Muscle layer of colon (tissue), 2 donors: ENCODE data around the gene FOXO4.
"Not testable (repeated sequence)": the region's sequence is repeated elsewhere in the genome, so short reads cannot be mapped to it uniquely, and the experiment has no call there.

Source experiments
- H3K27ac ChIP-seq: one replicate; pipeline ENCODE4 v1.7.0; 2013; ENCODE audit warnings: low read depth, mild to moderate bottlenecking, low read length, moderate library complexity
- H3K27me3 ChIP-seq, 2 donors: one replicate each; pipeline ENCODE4 v1.7.0; 2013; ENCODE audit warnings: low read length in 2 of 2, mild to moderate bottlenecking in 2 of 2; ENCODE audit not compliant: insufficient read depth in 2 of 2, control insufficient read depth in 1 of 2
- H3K36me3 ChIP-seq: one replicate; pipeline ENCODE4 v1.7.0; 2013; ENCODE audit warnings: mild to moderate bottlenecking, low read length; ENCODE audit not compliant: insufficient read depth
- H3K4me1 ChIP-seq: one replicate; pipeline ENCODE4 v1.7.0; 2013; ENCODE audit warnings: mild to moderate bottlenecking, low read length; ENCODE audit not compliant: insufficient read depth
- H3K4me3 ChIP-seq, 2 donors: one replicate each; pipeline ENCODE4 v1.7.0; 2013; ENCODE audit warnings: low read length in 2 of 2, low read depth in 1 of 2, mild to moderate bottlenecking in 1 of 2, moderate library complexity in 1 of 2
- H3K9ac ChIP-seq: one replicate; pipeline ENCODE4 v1.7.0; 2013; ENCODE audit warnings: low read length
- H3K9me3 ChIP-seq: one replicate; pipeline ENCODE4 v1.7.0; 2013; ENCODE audit warnings: mild to moderate bottlenecking, low read length
- donor health status: abdominal sarcoma.
- donor health status: Adenocarcinoma of cecum.

FOXO4 gene, protein sequence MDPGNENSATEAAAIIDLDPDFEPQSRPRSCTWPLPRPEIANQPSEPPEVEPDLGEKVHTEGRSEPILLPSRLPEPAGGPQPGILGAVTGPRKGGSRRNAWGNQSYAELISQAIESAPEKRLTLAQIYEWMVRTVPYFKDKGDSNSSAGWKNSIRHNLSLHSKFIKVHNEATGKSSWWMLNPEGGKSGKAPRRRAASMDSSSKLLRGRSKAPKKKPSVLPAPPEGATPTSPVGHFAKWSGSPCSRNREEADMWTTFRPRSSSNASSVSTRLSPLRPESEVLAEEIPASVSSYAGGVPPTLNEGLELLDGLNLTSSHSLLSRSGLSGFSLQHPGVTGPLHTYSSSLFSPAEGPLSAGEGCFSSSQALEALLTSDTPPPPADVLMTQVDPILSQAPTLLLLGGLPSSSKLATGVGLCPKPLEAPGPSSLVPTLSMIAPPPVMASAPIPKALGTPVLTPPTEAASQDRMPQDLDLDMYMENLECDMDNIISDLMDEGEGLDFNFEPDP

DNA sequence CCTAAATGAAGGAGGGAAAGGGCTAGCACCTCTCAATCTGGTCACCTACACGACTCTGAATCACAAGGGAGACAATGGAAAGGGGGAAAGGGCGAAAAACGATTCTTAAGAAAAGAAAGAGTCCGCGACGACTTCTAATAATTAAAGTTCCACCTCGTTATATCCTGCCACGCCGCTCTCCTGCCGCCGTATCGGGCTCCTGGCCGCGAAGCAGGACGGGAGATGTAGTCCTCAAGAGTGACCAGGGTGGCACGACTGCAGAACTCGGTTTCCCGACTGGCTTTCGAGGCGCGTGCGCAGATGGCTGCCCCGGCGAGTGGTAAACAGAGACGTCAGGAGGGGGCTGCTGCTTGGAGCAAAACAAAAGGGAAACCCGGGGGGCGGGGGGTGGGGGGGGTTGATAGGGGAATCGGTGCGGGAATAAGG lies at the start of gene FOXO4:
FOXO4 (plus strand) TSS at position 297 of the 426 bp plus-strand sequence. CDS start 678 bp downstream, outside the sequence.
- Histone ChIP-seq H3K9me3 (no peaks in the 10 kb centered on the region), H3K4me3 (peak within 1 kb of the TSS; percentile 53 to 96), H3K9ac (peak within 1 kb of the TSS; percentile 53), H3K4me1 (peaks cover 12% of the 10 kb centered on the region), H3K27ac (peak within 1 kb of the TSS; percentile 56), H3K27me3 (peaks cover under 1 to 5% of the 10 kb centered on the region in 2 donors), H3K36me3 (no peaks in the 10 kb centered on the region)

DNA sequence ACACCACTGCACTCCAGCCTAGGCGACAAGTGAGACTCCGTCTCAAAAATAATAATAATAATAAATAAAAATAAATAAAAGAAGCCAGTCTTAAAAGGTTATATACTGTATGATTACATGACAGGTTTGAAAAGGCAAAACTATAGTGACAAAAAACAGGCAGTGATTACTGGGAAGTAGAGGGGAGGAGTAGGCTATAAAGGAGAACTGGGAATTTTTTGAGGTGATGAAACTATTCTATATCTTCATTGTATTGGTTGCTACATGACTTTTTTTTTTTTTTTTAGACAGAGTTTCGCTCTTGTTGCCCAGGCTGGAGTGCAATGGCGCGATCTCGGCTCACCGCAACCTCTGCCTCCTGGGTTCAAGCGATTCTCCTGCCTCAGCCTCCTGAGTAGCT lies 47.8 kb upstream of the FOXO4 start:
- H3K4me1 ChIP-seq, H3K27ac ChIP-seq, H3K9me3 ChIP-seq, H3K27me3 ChIP-seq, H3K9ac ChIP-seq, H3K4me3 ChIP-seq, H3K36me3 ChIP-seq: not testable (repeated sequence)

DNA sequence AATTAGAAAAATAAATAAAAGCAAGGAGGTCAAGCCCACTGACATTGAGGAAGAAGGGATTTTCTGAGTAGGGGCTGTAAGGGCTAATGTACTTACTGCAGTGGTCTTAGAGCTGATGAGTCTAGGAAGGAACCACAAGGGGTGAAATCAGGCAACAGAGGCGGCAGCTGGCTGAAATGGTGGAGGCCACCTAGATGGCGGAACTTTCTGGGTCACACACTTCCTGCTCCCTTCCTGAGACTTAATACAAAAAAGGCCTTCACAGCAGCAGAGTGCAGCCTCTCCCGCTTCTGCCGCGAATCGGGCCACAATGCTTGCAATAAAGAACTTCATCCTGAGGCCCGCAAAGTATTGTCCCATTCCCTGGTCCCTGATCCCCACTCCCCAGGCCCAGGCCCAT lies 42.9 kb upstream of the FOXO4 start:
- H3K9me3 ChIP-seq = no peaks in the 10 kb centered on the region
- no peaks in the 10 kb centered on the region for H3K36me3 ChIP-seq
- H3K27me3 ChIP-seq = no peaks in the 10 kb centered on the region
- no peak overlapping the region for H3K4me3 ChIP-seq
- H3K27ac ChIP-seq = no peak overlapping the region
- no peak overlapping the region for H3K9ac ChIP-seq
- H3K4me1 ChIP-seq = no peaks in the 10 kb centered on the region

- Histone ChIP-seq H3K9ac (no peak overlapping the region), H3K4me1 (no peaks in the 10 kb centered on the region), H3K4me3 (no peak overlapping the region), H3K9me3 (no peaks in the 10 kb centered on the region), H3K36me3 (no peaks in the 10 kb centered on the region), H3K27ac (no peak overlapping the region), H3K27me3 (no peaks in the 10 kb centered on the region)
These were observed 42.4 kb upstream of the FOXO4 start for GRCh38 chrX:71053217-71053621.

- Histone ChIP-seq H3K27ac (no peak overlapping the region), H3K4me1 (no peaks in the 10 kb centered on the region), H3K4me3 (no peak overlapping the region), H3K36me3 (peaks cover 14% of the 10 kb centered on the region), H3K27me3 (no peaks in the 10 kb centered on the region), H3K9me3 (no peaks in the 10 kb centered on the region), H3K9ac (no peak overlapping the region)
These were observed 38.8 kb upstream of the FOXO4 start for GRCh38 chrX:71056867-71057266.

DNA sequence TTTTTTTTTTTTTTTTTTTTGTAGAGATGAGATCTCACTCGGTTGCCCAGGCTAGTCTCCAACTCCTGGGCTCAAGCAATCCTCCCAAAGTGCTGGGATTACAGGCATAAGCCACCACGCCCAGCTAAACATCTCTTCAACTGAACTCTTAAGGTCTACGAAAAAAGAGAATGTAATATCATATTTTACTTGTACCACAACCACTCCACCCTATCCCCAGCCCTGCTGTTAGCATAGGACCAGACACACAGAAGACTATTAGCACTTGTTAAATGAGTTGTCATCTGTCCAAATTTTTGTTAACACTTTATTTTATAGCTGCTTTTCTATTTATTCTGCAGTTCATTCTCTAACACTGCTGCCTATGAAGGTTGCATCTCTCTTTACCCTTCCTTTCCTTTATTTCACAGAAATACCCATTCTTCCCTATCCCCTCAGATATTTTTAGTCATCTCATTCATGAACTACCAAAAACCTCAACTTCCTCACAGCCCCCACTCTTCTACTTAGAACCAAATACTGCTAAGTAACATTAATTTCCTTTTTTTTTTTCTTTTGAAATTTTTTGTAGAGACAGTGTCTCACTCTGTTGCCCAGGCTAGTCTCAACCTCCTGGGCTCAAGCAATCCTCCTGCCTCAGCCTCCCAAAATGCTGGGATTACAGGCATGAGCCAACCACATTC lies 37.7 kb upstream of the FOXO4 start:
- Histone ChIP-seq H3K4me3 (no peak overlapping the region), H3K27ac (no peak overlapping the region), H3K4me1 (no peaks in the 10 kb centered on the region), H3K27me3 (no peaks in the 10 kb centered on the region), H3K36me3 (peaks cover 14% of the 10 kb centered on the region), H3K9ac (no peak overlapping the region), H3K9me3 (no peaks in the 10 kb centered on the region)

- Histone ChIP-seq H3K36me3 (peaks cover 14% of the 10 kb centered on the region), H3K27ac (no peak overlapping the region), H3K4me3 (no peak overlapping the region), H3K9ac (no peak overlapping the region), H3K27me3 (no peaks in the 10 kb centered on the region), H3K9me3 (no peaks in the 10 kb centered on the region), H3K4me1 (no peaks in the 10 kb centered on the region)
These were observed 35.5 kb upstream of the FOXO4 start for GRCh38 chrX:71060127-71060526.

DNA sequence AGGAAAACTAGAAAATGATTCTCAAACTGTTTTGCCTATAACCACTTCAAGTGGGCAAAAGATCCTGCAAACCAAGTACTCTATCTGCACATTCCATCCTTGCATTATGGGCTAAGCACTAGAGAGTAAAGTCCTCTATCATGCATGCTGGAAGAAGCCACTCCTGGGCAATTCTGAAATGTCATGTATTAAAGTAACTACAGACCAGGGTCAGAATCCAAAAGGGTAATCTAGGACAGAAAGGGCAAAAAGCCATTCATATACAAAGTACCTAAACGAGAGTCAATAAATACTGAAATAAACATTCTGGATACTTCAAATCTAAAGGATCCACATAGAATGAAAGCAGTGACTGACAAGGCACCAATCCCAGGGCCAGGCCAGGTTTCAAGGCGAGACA lies 28.6 kb upstream of the FOXO4 start:
- H3K36me3 ChIP-seq = no peaks in the 10 kb centered on the region
- no peaks in the 10 kb centered on the region for H3K27me3 ChIP-seq
- H3K27ac ChIP-seq = peak overlapping the region; percentile 71
- H3K9me3 ChIP-seq = no peaks in the 10 kb centered on the region
- H3K9ac ChIP-seq = peak overlapping the region; percentile 78
- H3K4me3 ChIP-seq = peak overlapping the region in 1 of 2 donors; percentile 84
- peaks cover 6% of the 10 kb centered on the region for H3K4me1 ChIP-seq

- Histone ChIP-seq H3K4me3 (peak overlapping the region; percentile 16 to 84), H3K9ac (peak overlapping the region; percentile 78), H3K27me3 (no peaks in the 10 kb centered on the region), H3K36me3 (no peaks in the 10 kb centered on the region), H3K27ac (peak overlapping the region; percentile 71), H3K4me1 (peaks cover 6% of the 10 kb centered on the region), H3K9me3 (no peaks in the 10 kb centered on the region)
These were observed 28.0 kb upstream of the FOXO4 start for GRCh38 chrX:71067712-71068043.

DNA sequence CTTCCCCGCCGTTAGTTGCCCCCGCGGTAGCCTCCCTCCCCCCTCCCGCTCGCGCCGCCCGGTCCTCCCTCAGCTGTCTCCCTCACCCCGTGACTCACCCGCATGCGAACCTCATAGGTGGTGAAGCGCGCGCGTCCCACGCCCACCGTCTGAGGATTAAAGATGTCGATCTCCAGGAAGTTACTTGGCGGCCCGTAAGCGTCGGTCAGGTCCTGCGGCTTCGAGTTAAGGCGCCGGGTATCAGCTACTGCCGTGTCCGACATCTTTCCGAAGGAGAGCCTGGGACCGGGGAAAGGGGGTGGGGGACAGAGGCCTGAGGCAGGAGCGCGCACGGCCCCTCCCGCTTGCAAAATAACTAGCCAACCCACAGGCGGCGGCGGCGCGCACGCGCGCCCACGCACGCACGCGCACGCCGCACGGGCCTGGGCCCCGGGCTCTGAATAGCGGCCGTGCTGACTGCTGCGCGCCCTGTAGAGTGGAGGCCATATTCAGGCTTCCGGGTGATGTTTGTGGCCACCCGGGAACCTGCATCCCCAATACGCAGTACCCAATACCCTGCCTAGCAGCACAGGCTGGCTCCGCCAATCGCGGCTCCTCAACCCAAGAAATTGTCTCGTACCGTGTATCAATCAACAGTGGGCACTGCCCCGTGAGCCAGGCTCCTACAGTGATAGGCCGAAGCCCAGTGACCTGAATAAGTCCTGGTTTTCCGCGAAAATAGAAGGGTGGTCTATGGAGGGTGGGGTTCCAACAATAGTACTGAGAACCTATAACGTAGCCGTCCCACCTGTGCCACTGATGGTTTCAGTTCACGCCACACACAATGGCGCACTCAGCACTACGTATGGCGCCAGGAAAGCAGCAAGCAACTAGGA lies 27.4 kb upstream of the FOXO4 start, which contains the start of gene SNX12:
SNX12 (minus strand) TSS at position 291 of the 875 bp plus-strand sequence; CDS start at position 263, 28 bp downstream.
- Histone ChIP-seq H3K4me3 (peak within 1 kb of the TSS; percentile 16 to 84), H3K27me3 (no peaks in the 10 kb centered on the region), H3K4me1 (peaks cover 6% of the 10 kb centered on the region), H3K27ac (peak within 1 kb of the TSS; percentile 71), H3K36me3 (no peaks in the 10 kb centered on the region), H3K9me3 (no peaks in the 10 kb centered on the region), H3K9ac (peak within 1 kb of the TSS; percentile 78)

- H3K27me3 ChIP-seq = peaks cover 0 to 4% of the 10 kb centered on the region in 2 donors
- no peaks in the 10 kb centered on the region for H3K9me3 ChIP-seq
- peaks cover 6% of the 10 kb centered on the region for H3K4me1 ChIP-seq
- no peak overlapping the region for H3K9ac ChIP-seq
- H3K36me3 ChIP-seq = no peaks in the 10 kb centered on the region
- H3K4me3 ChIP-seq = no peak overlapping the region
- H3K27ac ChIP-seq = no peak overlapping the region
These were observed 25.1 kb upstream of the FOXO4 start for GRCh38 chrX:71070531-71070930.
